Inflammatory macrophage treated with lipopolysaccharide for 1 hour (primary cell): ENCODE data around the gene CALHM2.
"Not testable (repeated sequence)": the region's sequence is repeated elsewhere in the genome, so short reads cannot be mapped to it uniquely, and the experiment has no call there.

Experiments used
- DNase-seq, 2 donors: peaks; one replicate each; pipeline ENCODE4 v3.0.0-alpha.2; 2020 to 2022

Gene CALHM2

GRCh38 chr10:103451831-103452505, at the start of gene CALHM2:
TSS of gene CALHM2 (minus strand) at chr10:103452370. CDS start at chr10:103449941, 2,429 bp downstream.
- peak; percentile 39 to 61 for DNase-seq

- DNase-seq, result no peak
Observed at GRCh38 chr10:103501186-103501585, 49.0 kb upstream of the CALHM2 start.

- DNase-seq, result no peak
Observed at GRCh38 chr10:103500481-103500880, 48.3 kb upstream of the CALHM2 start.

GRCh38 chr10:103499881-103500280, 47.7 kb upstream of the CALHM2 start:
- no peak for DNase-seq

- no peak for DNase-seq
Observed at GRCh38 chr10:103498936-103499638, 46.9 kb upstream of the CALHM2 start.

GRCh38 chr10:103497161-103497915, 45.2 kb upstream of the CALHM2 start:
- no peak for DNase-seq

- DNase-seq, result no peak
Observed at GRCh38 chr10:103495321-103495720, 43.2 kb upstream of the CALHM2 start.

GRCh38 chr10:103493916-103494877, 42.0 kb upstream of the CALHM2 start:
- no peak for DNase-seq

- DNase-seq, result no peak
Observed at GRCh38 chr10:103493362-103493915, 41.3 kb upstream of the CALHM2 start, which contains the start of gene NEURL1. TSS of gene NEURL1 (plus strand) at chr10:103493705. CDS start at chr10:103494388, 683 bp downstream.

GRCh38 chr10:103492655-103493261, 40.6 kb upstream of the CALHM2 start:
- no peak for DNase-seq

- DNase-seq, result no peak
Observed at GRCh38 chr10:103491729-103492364, 39.7 kb upstream of the CALHM2 start.

- DNase-seq, result no peak
Observed at GRCh38 chr10:103490986-103491314, 38.8 kb upstream of the CALHM2 start.

GRCh38 chr10:103487410-103487708, 35.2 kb upstream of the CALHM2 start:
- DNase-seq, result no peak

- not testable (repeated sequence) for DNase-seq
Observed at GRCh38 chr10:103486635-103487409, 34.7 kb upstream of the CALHM2 start.

- peak; percentile 66 to 88 for DNase-seq
Observed at GRCh38 chr10:103481974-103482531, 29.9 kb upstream of the CALHM2 start.

- DNase-seq, result no peak
Observed at GRCh38 chr10:103480521-103480920, 28.4 kb upstream of the CALHM2 start.

GRCh38 chr10:103479135-103479534, 27.0 kb upstream of the CALHM2 start, which contains the start of gene CALHM3:
TSS of gene CALHM3 (minus strand) at chr10:103479240. CDS start at chr10:103479032, 208 bp downstream.
- no peak for DNase-seq

- DNase-seq, result no peak
Observed at GRCh38 chr10:103478671-103479070, 26.5 kb upstream of the CALHM2 start.

GRCh38 chr10:103476046-103476768, 24.0 kb upstream of the CALHM2 start:
- peak in 1 of 2 donors; percentile 58 for DNase-seq
